Motor neuron (in vitro differentiated cells): ENCODE data around the gene CDK2AP2. TPM values are rescaled to one million over a fixed set of nuclear protein-coding genes. Genes with fewer than 3 reads are reported as not detected.

ENCODE experiments used
- ATAC-seq, 8 experiments: fragments of 200-7000 bp; cut with Tn5 transposase; replicated peaks in 6 of 8; 2 replicates each; pipeline ENCODE4 v1.8.0; 2021; ENCODE audit warnings: mild to moderate bottlenecking in 8 of 8, moderate library complexity in 8 of 8
- H3K27ac ChIP-seq, 2 donors: fragments of 250-450 bp; sonication (Bioruptor Pico); 2 replicates each; pipeline ENCODE4 v1.9.0; 2021; ENCODE audit warnings: antibody characterized with exemption in 2 of 2, mild to moderate bottlenecking in 2 of 2, moderate library complexity in 1 of 2
- H3K4me1 ChIP-seq, 2 donors: fragments of 250-450 bp; sonication (Bioruptor Pico); replicated peaks in 1 of 2; 2 replicates each; pipeline ENCODE4 v1.6.1; 2021; ENCODE audit warnings: antibody characterized with exemption in 2 of 2, mild to moderate bottlenecking in 2 of 2, moderate library complexity in 1 of 2
- H3K4me3 ChIP-seq, 5 donors: fragments of 250-450 bp; sonication (Bioruptor Pico); 2 replicates each; pipeline ENCODE4 v1.9.0; 2021; ENCODE audit warnings: antibody characterized with exemption in 5 of 5, mild to moderate bottlenecking in 5 of 5, moderate library complexity in 4 of 5
- WGBS, 10 experiments: fragments of 450-650 bp; shearing (Covaris generic); methylation state at CpG; one replicate each; pipeline ENCODE4 v1.0.0; 2022; 5-methylcytosine and 5-hydroxymethylcytosine counted together
- in situ Hi-C, 9 experiments: fragments of 400-800 bp; cut with MboI; loops; one replicate each; pipeline ENCODE4 v1.15.0; 2021; ENCODE audit warnings: low sequenced_read_pairs in 9 of 9, low pct_unique_long_range_greater_than_20kb in 2 of 9; ENCODE audit not compliant: unreplicated experiment in 9 of 9
- total RNA-seq, 8 experiments: library from RNA; unstranded; fragments of 300-600 nt; gene quantifications; 2 replicates each; pipeline versions ENCODE4 v1.2.3 to v1.2.4, GENCODE V29; 2022

CDK2AP2 gene
- total RNA-seq, 8 experiments from 2014 or later, result 13.8 to 39.3 (median 19.8) TPM

DNA sequence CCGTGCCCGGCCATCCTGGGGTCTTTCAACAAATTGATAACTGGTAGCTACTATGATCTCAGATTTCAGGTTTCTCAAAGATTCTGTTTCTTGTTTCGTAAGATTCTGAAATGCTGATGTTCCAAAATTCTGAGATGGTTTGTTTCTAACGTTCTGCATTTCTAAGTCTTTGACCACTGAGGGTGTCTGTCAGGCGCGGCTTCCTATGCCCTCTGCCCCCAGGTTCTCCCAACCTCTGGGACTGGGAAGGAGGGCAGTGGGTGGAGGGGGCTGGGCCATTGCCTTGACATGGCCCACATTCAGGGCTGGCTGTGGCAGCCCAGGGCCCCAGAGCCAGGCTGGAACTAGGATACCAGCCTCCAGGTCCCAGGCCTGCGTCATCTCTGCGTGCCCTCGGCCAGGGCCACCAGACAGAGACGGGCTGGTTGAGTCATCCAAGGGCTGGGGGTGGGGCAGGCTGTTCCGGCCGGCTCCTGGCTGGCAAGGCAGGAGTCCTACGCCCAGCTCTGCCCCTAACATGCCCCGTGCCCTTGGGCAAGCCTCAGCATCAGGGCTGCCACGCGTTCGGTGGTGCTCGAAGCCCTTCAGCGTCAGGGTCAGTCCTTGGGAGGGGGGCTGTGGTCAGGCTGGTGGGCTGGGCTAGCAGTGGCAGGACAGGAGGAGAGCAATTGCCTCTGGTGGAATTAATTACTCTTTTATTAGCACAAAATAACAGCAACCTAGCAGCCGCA is 44.1 kb downstream of the CDK2AP2 start:
- Histone ChIP-seq H3K4me3 (peak overlapping the region; percentile 48 to 67 (median 56)), H3K27ac (peak overlapping the region; percentile 30 to 63), H3K4me1 (peaks cover 17 to 19% of the 10 kb centered on the region in 2 donors)
- in situ Hi-C loops, result no loop called here
- ATAC-seq, result peak in 5 of 8 experiments; percentile 38 to 52 (median 47)
- 79 to 100% (median 81%) methylated on average over 1 to 9 of the region's 20 CpGs; no CpG with 5 or more reads in 3 of the 10 experiments for WGBS, 10 experiments

- WGBS, 10 experiments, result 80 to 100% (median 98%) methylated on average over 1 to 5 of the region's 10 CpGs; no CpG with 5 or more reads in 2 of the 10 experiments
- ATAC-seq, result no peak
- Histone ChIP-seq H3K27ac (no peak overlapping the region), H3K4me1 (peaks cover 16 to 17% of the 10 kb centered on the region in 2 donors), H3K4me3 (no peak overlapping the region)
- in situ Hi-C loops, result no loop called here
Observed at GRCh38 chr11:67463186-67463585, 44.8 kb downstream of the CDK2AP2 start.

DNA sequence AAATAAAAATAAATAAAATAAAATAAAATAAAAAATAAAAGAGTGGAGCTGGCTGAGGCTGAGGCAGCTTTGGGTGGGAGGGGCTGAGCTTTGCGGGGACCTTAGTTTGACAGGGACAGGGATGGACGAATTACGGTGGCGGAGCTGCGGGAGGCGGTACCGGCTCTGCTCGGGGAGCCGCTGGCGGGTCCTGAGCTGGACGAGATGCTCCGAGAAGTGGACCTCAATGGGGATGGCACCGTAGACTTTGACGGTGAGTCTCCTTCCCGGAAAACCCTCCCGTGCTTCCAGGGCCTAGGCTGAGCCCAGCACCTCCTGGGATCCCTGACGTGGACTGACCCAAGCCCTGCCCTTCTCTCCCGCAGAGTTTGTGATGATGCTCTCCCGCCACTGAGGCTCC is 49.7 kb downstream of the CDK2AP2 start:
- Histone ChIP-seq H3K4me1 (peaks cover 0 to 6% of the 10 kb centered on the region in 2 donors), H3K27ac (no peak overlapping the region), H3K4me3 (no peak overlapping the region)
- no peak for ATAC-seq
- in situ Hi-C loops, result no loop called here
- WGBS, 10 experiments, result 35 to 100% (median 93%) methylated on average over 2 to 9 of the region's 19 CpGs; no CpG with 5 or more reads in 5 of the 10 experiments

- in situ Hi-C loops, result no loop called here
- WGBS, 10 experiments, result 57 to 60% methylated on average over 1 to 2 of the region's 12 CpGs; no CpG with 5 or more reads in 8 of the 10 experiments
- H3K4me3 ChIP-seq, result no peak overlapping the region
- peaks cover 0 to 6% of the 10 kb centered on the region in 2 donors for H3K4me1 ChIP-seq
- no peak overlapping the region for H3K27ac ChIP-seq
- ATAC-seq, result peak in 1 of 8 experiments; percentile 8
Observed at GRCh38 chr11:67457453-67457852, 50.5 kb downstream of the CDK2AP2 start.

Other genes starting within 250 kb of the CDK2AP2 start
- gene GRK2, start 241.7 kb downstream of the CDK2AP2 start, total RNA-seq, result 10 to 100 TPM; 13.8 to 40.5 (median 32.6) TPM
- 10 to 100 TPM; 14.5 to 43.1 (median 32.9) TPM for gene ANKRD13D, start 218.9 kb downstream of the CDK2AP2 start, total RNA-seq
- 10 to 100 TPM in 2 of 8 experiments, 1 to 10 TPM in 3, under 1 TPM in 3; 0.54 to 26.8 (median 1.5) TPM for gene SSH3, start 204.6 kb downstream of the CDK2AP2 start, total RNA-seq
- 100 to 1,000 TPM in 1 of 8 experiments, 10 to 100 TPM in 5, 1 to 10 TPM in 2; 5.6 to 167 (median 24.4) TPM for gene POLD4, start 154.6 kb downstream of the CDK2AP2 start, total RNA-seq
- gene CLCF1, start 134.6 kb downstream of the CDK2AP2 start, total RNA-seq, result 1 to 10 TPM in 5 of 8 experiments, under 1 TPM in 3; 0.81 to 6.1 (median 1.7) TPM
- gene RAD9A, start 116.2 kb downstream of the CDK2AP2 start, total RNA-seq, result 10 to 100 TPM in 7 of 8 experiments, 1 to 10 TPM in 1; 4.0 to 25.5 (median 16.2) TPM
- gene PPP1CA, start 106.3 kb downstream of the CDK2AP2 start, total RNA-seq, result 100 to 1,000 TPM in 4 of 8 experiments, 10 to 100 TPM in 4; 60.9 to 162 (median 104) TPM
- 1 to 10 TPM in 1 of 8 experiments, under 1 TPM in 7; 0.15 to 2.2 (median 0.64) TPM for gene TBC1D10C, start 104.1 kb downstream of the CDK2AP2 start, total RNA-seq
- gene CARNS1, start 92.5 kb downstream of the CDK2AP2 start, total RNA-seq, result 1 to 10 TPM in 3 of 8 experiments, under 1 TPM in 5; 0.16 to 2.1 (median 0.67) TPM
- gene RPS6KB2, start 79.7 kb downstream of the CDK2AP2 start, total RNA-seq, result 10 to 100 TPM; 21.8 to 48.3 (median 30.6) TPM
- gene PTPRCAP, start 70.5 kb downstream of the CDK2AP2 start, total RNA-seq, result under 1 TPM in 2 of 8 experiments, not detected in 6; 0.17 to 0.22 TPM
- gene CORO1B, start 64.7 kb downstream of the CDK2AP2 start, total RNA-seq, result 10 to 100 TPM; 23.3 to 93.7 (median 37.5) TPM
- gene GPR152, start 55.4 kb downstream of the CDK2AP2 start, total RNA-seq, result under 1 TPM in 5 of 8 experiments, not detected in 3; 0.11 to 0.90 (median 0.31) TPM
- gene CABP4, start 52.8 kb downstream of the CDK2AP2 start, total RNA-seq, result under 1 TPM in 7 of 8 experiments, not detected in 1; 0.16 to 0.62 (median 0.20) TPM
- 10 to 100 TPM in 7 of 8 experiments, 1 to 10 TPM in 1; 9.9 to 30.6 (median 17.2) TPM for gene TMEM134, start 38.9 kb downstream of the CDK2AP2 start, total RNA-seq
- gene AIP, start 25.1 kb downstream of the CDK2AP2 start, total RNA-seq, result 10 to 100 TPM; 48.1 to 72.2 (median 59.5) TPM
- gene PITPNM1, start 2.8 kb downstream of the CDK2AP2 start, total RNA-seq, result 10 to 100 TPM; 21.4 to 64.4 (median 35.9) TPM
- gene CABP2, start 15.3 kb upstream of the CDK2AP2 start, total RNA-seq, result under 1 TPM in 1 of 8 experiments, not detected in 7; 0.71 TPM
- 1,000 to 10,000 TPM in 2 of 8 experiments, 100 to 1,000 TPM in 6; 462 to 1,848 (median 788) TPM for gene GSTP1, start 75.7 kb upstream of the CDK2AP2 start, total RNA-seq
- 100 to 1,000 TPM; 135 to 267 (median 157) TPM for gene NDUFV1, start 98.8 kb upstream of the CDK2AP2 start, total RNA-seq
- gene NUDT8, start 121.8 kb upstream of the CDK2AP2 start, total RNA-seq, result 10 to 100 TPM in 1 of 8 experiments, 1 to 10 TPM in 7; 3.3 to 13.3 (median 5.1) TPM
- gene TBX10, start 131.6 kb upstream of the CDK2AP2 start, total RNA-seq, result under 1 TPM in 5 of 8 experiments, not detected in 3; 0.22 to 0.71 (median 0.37) TPM
- not detected for gene ACY3, start 142.6 kb upstream of the CDK2AP2 start, total RNA-seq
- under 1 TPM in 4 of 8 experiments, not detected in 4; 0.08 to 0.57 (median 0.15) TPM for gene ALDH3B2, start 166.5 kb upstream of the CDK2AP2 start, total RNA-seq